Measurements from ENCODE around the gene NAALADL2.

Gene NAALADL2

GRCh38 chr3:174859114-174859735 lies at the start of gene NAALADL2:
Gene NAALADL2 (plus strand): TSS chr3:174859334.
- no peak for DNase-seq

GRCh38 chr3:174810254-174810653 lies 48.9 kb upstream of the NAALADL2 start:
- no peak for DNase-seq

GRCh38 chr3:174812172-174812862 lies 46.8 kb upstream of the NAALADL2 start:
- DNase-seq, result no peak

GRCh38 chr3:174815750-174816149 lies 43.4 kb upstream of the NAALADL2 start:
- DNase-seq, result no peak

GRCh38 chr3:174820885-174821284 lies 38.2 kb upstream of the NAALADL2 start:
- no peak for DNase-seq

- DNase-seq, result no peak
Measured at GRCh38 chr3:174821477-174821876, 37.7 kb upstream of the NAALADL2 start.

GRCh38 chr3:174822320-174822719 lies 36.8 kb upstream of the NAALADL2 start:
- DNase-seq, result no peak

- DNase-seq, result no peak
Measured at GRCh38 chr3:174826069-174826468, 33.1 kb upstream of the NAALADL2 start.

GRCh38 chr3:174844746-174845145 lies 14.4 kb upstream of the NAALADL2 start:
- no peak for DNase-seq

GRCh38 chr3:174846055-174846454 lies 13.1 kb upstream of the NAALADL2 start:
- DNase-seq, result no peak

GRCh38 chr3:174854987-174855386 lies 4.1 kb upstream of the NAALADL2 start:
- no peak for DNase-seq

GRCh38 chr3:174857301-174857700 lies 1.8 kb upstream of the NAALADL2 start:
- DNase-seq, result no peak

- no peak for DNase-seq
Measured at GRCh38 chr3:174858353-174858752, 781 bp upstream of the NAALADL2 start.

- DNase-seq, result no peak
Measured at GRCh38 chr3:174859756-174860155, 622 bp downstream of the NAALADL2 start.

- DNase-seq, result no peak
Measured at GRCh38 chr3:174862101-174862500, 3.0 kb downstream of the NAALADL2 start.

- DNase-seq, result no peak
Measured at GRCh38 chr3:174862666-174863065, 3.5 kb downstream of the NAALADL2 start.

- no peak for DNase-seq
Measured at GRCh38 chr3:174863488-174863887, 4.4 kb downstream of the NAALADL2 start.

- DNase-seq, result no peak
Measured at GRCh38 chr3:174869448-174869847, 10.3 kb downstream of the NAALADL2 start.

- no peak for DNase-seq
Measured at GRCh38 chr3:174873832-174874657, 14.9 kb downstream of the NAALADL2 start.

GRCh38 chr3:174882789-174883188 lies 23.7 kb downstream of the NAALADL2 start:
- no peak for DNase-seq

GRCh38 chr3:174883881-174884675 lies 24.9 kb downstream of the NAALADL2 start:
- DNase-seq, result no peak

- DNase-seq, result no peak
Measured at GRCh38 chr3:174884776-174885568, 25.8 kb downstream of the NAALADL2 start.

All from DMS79 treated with DMSO at 0.1 percent for 48 hours (cell line).